GM12891 (cell line): ENCODE results near the gene HMX3.

Experiments used
- DNase-seq: peaks from one replicate; pipeline ENCODE4 v3.0.0; 2011; ENCODE audit warnings: low spot score; ENCODE audit not compliant: insufficient read length
- FAIRE-seq: peaks from 2 replicates; lab custom pipeline; 2011; peaks lifted over from hg19 to GRCh38; lab: Jason Lieb, UNC
- PAX5 ChIP-seq: IDR thresholded peaks from 2 replicates; pipeline ENCODE4 v1.6.1; 2011; ENCODE audit warnings: low read length, moderate library complexity, mild to moderate bottlenecking; ENCODE audit not compliant: insufficient read depth, severe bottlenecking
- POLR2A ChIP-seq: IDR thresholded peaks from 2 replicates; pipeline ENCODE4 v1.6.1; 2011; ENCODE audit warnings: low read depth, low read length, control low read depth
- POLR2AphosphoS5 ChIP-seq: IDR thresholded peaks from 2 replicates; pipeline ENCODE4 v1.6.1; 2011; ENCODE audit warnings: low read depth, low read length, control low read depth
- POU2F2 ChIP-seq: IDR thresholded peaks from 2 replicates; pipeline ENCODE4 v1.6.1; 2011; ENCODE audit warnings: low read depth, mild to moderate bottlenecking, control low read depth, low read length, moderate library complexity
- SPI1 ChIP-seq: IDR thresholded peaks from 2 replicates; pipeline ENCODE4 v1.6.1; 2011; ENCODE audit warnings: low read depth, low read length, control low read depth
- TAF1 ChIP-seq: IDR thresholded peaks from 2 replicates; pipeline ENCODE4 v1.6.1; 2011; ENCODE audit warnings: low read depth, low read length, control low read depth

Gene HMX3

GRCh38 chr10:123141791-123142700, 6.3 kb downstream of the HMX3 start:
- peak; percentile 77 for FAIRE-seq
- no peak for DNase-seq
- TF ChIP-seq PAX5 (no peak), POLR2A (no peak; the same call in none of the 2 replicates)

GRCh38 chr10:123142701-123143161, 7.0 kb downstream of the HMX3 start:
- no peak for DNase-seq
- TF ChIP-seq POLR2AphosphoS5 (no peak), SPI1 (no peak), POLR2A (no peak), PAX5 (no peak), TAF1 (no peak), POU2F2 (no peak)
- no peak for FAIRE-seq

GRCh38 chr10:123143162-123143824, 7.5 kb downstream of the HMX3 start:
- TF ChIP-seq TAF1 (no peak), SPI1 (no peak), PAX5 (no peak), POLR2AphosphoS5 (no peak), POLR2A (no peak), POU2F2 (no peak)
- FAIRE-seq: no peak

GRCh38 chr10:123143825-123144168, 8.0 kb downstream of the HMX3 start:
- DNase-seq: no peak
- no peak for FAIRE-seq
- TF ChIP-seq POLR2A (no peak), SPI1 (no peak), PAX5 (no peak), POLR2AphosphoS5 (no peak), POU2F2 (no peak), TAF1 (no peak)

More at GRCh38 chr10:123143162-123143824, 7.5 kb downstream of the HMX3 start:
- no peak for DNase-seq

- peak; percentile 87 for FAIRE-seq
- DNase-seq: no peak
- TF ChIP-seq TAF1: no peak
- TF ChIP-seq SPI1: peak; percentile 40; the same call in 1 of the 2 replicates
- TF ChIP-seq PAX5: no peak
Measured at GRCh38 chr10:123144697-123145541, 9.1 kb downstream of the HMX3 start.

GRCh38 chr10:123145542-123146012, 9.8 kb downstream of the HMX3 start:
- no peak for TF ChIP-seq PAX5
- no peak for TF ChIP-seq POU2F2
- TF ChIP-seq POLR2A: no peak
- TF ChIP-seq SPI1: no peak
- TF ChIP-seq POLR2AphosphoS5: no peak
- no peak for TF ChIP-seq TAF1
- FAIRE-seq (peak; percentile 77), DNase-seq (no peak)

GRCh38 chr10:123146013-123146893, 10.5 kb downstream of the HMX3 start:
- FAIRE-seq: no peak
- DNase-seq: no peak
- TF ChIP-seq TAF1: no peak
- no peak for TF ChIP-seq SPI1
- no peak for TF ChIP-seq POLR2A
- no peak for TF ChIP-seq POU2F2
- TF ChIP-seq PAX5: no peak
- no peak for TF ChIP-seq POLR2AphosphoS5

- FAIRE-seq (peak; percentile 59), DNase-seq (no peak)
- no peak for TF ChIP-seq SPI1
- no peak for TF ChIP-seq TAF1
- no peak for TF ChIP-seq POU2F2
- no peak for TF ChIP-seq POLR2A
Measured at GRCh38 chr10:123146894-123147634, 11.3 kb downstream of the HMX3 start.
